HG03442 (cell line): ENCODE results near the gene NOL3.

ENCODE experiments used
- ATAC-seq: cut with Tn5 transposase; IDR thresholded peaks from one replicate; pipeline ENCODE4 v1.9.1; 2021; ENCODE audit warnings: mild to moderate bottlenecking, moderate library complexity; ENCODE audit not compliant: unreplicated experiment

NOL3 gene

DNA sequence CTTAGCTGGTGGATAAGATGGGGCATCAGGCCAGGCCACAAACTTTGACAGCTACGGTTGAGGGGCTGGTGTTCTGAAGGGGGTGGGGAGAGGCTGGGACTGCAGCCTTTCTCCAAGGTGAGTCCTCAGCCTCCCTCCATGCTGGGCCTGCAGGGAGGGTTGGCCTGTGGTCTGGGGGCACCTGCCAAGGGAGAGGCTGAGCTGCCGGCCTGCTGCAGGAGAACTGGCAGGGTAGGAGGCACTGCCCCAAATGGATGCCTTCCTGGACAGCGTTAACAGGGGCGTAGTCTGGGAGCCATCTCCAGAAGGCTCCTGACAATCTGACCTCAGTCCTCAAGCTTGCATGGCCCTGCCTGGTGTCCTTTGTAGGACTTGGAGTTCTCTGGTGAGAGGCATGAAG lies 33.7 kb downstream of the NOL3 start:
- no peak for ATAC-seq

DNA sequence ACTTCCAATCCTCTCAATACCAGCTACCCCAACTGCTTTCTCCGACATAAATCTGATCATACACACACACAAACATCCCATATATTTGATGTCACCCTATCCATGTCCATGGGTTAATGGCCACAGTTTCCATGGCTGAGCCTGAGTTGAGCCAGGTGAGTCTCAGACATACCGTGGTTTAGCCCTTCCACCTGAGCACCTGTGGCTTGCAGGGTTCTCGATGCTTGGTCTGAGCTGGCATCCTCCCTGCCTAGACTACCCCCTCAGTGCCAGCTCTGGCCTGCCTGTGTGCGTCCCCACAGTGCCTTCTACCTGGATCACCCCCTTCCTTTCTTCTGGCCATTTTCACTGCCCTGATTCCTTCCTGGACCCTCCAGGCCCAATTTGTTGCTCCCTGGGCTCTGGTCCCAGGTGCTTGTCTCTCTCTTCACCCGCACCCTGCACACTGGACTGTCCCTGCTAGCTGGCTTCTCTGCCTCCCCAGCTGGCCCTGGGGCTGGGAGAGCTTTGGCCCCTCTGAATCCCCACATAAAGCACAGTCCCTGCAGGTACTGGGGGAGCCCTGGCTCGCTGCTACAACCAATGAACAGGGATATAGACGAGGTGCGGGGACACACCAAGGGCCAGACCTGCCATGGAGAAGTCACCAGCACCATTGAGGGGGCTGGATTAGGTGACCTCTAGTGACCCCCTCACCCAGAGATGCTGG lies 35.9 kb downstream of the NOL3 start:
- ATAC-seq = no peak

DNA sequence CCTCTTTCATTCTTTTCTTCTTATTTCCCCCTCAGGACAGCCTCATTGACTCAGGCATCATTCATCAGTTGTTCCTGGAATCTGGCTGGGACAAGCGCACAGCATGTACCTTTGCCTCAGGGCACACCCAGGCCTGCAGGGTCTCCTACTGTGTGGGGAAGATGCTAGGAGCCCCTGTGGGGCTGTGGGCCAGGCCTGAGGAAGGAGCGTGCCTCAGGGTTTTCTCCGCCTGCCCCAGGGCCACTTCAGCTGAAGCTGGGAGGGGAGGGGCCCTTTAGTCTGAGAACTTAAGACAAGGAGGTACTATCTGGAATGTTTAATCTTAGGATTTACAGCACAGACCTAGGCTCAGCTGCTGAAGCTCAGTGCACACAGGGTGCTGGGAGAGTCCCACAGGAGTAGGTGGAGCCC lies 36.5 kb downstream of the NOL3 start:
- ATAC-seq = no peak

DNA sequence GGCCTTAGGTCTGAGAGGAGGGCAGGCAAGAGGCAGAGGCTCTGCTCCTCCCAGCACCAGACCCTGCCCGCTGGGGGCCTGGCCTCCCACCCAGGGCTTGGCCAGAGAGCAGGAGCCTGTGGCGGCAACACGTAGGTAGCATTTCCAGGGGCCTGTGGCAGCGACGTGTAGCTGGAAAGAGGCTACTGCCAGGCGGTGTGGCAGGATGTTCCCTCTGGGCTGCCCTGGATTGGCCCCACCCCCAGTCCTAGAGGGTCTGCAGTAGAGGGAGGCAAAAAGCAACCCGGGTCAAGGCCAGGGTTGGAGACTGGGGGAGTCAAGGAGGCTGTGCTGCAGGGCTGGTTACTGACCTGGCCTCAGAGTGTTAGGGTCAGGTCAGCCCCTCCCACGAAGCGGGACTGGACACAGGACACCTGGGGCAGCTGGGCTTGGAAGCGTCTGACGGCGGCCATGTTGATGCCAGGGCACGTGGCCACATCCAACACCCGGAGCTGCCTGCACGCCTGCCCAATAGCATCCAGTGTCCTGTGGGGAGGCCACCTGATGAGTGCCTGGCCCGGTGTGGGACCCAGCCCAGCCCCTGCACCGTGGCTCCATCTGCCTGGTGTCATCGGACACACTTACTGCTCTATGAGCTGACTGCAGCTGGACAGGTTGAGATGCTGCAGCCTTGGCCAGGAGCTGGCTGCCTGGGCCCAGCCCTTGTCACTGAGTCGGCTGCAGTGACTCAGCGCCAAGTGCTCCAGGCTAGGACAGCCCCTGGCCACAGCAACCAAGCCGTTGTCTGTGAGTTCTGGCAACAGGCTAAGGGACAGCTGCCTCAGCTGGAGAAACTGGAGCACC lies 37.1 kb downstream of the NOL3 start:
- no peak for ATAC-seq

DNA sequence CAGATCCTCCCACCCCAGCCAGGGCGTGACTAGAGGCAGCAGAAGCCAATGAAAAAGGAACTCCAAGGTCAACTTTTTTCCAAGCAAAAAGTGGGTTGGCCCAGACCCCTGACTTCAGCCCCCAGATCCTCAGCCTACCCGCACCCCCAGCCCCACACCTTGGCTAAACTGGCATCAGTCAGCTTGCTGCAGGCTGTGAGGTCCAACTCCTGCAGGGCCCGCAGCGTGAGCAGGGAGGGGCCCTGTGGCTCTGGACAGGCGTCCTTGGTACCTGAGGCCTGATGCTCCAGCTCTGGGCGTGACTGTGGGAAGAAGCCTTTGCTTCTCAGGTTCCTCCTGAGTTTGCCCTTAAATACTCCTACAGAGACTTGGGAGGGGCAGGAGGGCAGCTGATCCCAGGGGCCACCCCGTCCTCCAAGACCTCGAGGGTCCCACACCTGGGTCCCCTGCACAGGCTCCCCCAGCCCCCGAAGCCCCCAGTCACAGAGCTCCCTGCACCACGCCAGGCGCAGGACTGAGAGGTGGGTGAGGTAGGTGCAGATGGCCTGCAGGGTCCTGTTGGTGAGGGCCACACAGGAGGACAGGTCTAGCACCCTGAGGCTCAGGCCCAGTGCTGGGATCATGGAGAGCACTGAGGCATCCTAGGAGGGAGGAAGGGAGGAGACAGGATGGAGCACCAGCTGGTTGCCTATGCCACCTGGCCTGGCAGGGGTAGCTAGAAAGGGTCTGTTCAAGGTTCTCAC lies 38.0 kb downstream of the NOL3 start:
- ATAC-seq = no peak

DNA sequence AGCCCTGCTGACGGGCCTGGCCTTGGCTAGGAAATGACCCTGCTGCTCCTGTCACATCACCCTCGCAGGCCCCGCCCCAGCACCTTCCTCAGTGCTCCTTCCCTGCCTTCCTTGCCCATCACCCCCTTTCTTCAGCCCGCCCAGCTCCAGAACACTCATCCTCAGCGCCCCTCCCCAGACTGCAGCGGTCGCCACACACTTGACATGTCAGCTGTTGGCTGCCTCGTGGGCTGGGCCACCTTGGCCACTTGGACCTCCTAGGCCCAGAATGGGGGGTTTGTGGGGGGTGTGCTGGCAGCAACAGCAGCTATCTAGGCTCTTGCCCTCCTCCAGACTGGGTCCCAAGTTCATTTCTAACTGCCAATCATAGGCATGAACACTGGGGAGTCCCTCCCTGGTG lies 39.2 kb downstream of the NOL3 start:
- ATAC-seq = no peak

DNA sequence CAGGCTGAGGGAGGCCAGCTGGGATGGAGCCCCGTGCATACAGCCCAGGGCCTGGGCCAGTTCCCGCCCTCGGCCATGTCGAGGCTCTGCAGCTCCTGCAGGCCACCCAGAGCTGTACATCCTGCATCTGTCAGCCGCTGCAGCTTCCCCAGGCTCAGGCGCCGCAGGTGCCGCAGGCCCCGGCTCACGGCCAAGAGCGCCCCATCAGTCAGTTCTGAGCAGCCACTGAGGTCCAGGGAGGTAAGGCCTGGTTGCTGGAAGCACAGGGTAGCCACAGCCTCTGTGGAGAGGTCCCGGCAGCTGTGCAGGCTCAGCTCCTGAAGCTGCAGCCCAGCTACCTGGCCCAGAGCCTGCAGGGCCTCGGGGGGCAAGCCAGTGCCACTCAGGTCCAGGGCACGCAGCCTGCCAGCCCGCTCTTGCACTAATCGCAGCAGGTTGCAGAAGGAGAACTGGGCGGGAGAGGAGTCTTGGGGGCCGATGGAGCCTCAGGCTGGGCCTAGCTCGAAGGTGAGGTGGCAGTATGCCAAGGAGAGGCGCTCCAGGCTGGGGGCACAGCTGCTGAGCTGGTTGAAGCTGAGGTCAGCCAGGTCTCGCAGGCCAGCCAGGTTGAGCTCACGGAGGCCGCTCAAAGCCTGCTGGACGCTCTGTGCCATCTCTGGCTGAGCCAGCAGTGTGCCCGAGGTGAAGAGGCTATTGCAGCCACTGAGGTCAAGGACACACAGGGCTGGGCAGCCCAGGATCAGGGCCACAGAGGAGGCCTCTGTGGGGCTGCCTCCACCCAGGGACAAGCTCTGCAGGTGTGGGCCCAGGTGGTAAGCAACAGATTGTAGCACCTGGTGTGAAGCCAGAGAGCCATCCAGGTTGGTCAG lies 40.0 kb downstream of the NOL3 start:
- no peak for ATAC-seq

DNA sequence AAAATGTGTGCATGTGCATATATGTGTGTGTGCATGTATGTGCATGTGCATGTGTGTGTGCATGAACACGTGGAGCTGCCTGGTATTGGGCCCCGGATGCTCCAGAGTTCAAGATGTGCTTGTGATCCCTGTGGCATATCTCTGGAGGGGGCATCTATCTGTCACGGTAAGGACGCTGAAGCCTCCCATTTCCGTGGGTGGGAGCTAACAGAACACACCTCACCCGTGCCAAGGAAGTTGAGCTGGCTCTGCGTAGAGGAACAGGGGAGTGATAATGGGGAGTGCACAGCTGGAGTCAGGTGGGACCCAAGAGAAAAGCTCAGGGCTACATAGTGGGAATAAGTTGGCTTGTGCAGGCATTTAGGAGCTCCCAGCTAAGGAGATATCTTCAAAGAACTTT lies 41.3 kb downstream of the NOL3 start:
- no peak for ATAC-seq

DNA sequence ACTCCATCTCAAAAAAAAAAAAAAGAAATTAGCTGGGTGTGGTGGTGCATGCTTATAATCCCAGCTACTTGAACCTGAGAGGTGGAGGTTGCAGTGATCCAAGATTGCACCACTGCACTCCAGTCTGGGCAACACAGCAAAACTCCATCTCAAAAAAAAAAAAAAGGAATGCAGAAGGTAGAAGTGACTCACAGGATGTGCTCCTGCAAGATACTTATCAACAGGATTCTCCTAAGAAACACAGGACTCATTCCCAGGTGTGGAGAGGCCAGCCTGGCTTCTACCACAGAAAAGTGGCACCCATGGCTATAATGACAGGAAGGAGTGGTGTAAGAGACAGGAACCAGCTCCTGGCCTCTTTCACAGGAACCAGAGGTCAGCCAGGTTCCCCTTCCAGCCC lies 42.4 kb downstream of the NOL3 start:
- ATAC-seq = no peak

DNA sequence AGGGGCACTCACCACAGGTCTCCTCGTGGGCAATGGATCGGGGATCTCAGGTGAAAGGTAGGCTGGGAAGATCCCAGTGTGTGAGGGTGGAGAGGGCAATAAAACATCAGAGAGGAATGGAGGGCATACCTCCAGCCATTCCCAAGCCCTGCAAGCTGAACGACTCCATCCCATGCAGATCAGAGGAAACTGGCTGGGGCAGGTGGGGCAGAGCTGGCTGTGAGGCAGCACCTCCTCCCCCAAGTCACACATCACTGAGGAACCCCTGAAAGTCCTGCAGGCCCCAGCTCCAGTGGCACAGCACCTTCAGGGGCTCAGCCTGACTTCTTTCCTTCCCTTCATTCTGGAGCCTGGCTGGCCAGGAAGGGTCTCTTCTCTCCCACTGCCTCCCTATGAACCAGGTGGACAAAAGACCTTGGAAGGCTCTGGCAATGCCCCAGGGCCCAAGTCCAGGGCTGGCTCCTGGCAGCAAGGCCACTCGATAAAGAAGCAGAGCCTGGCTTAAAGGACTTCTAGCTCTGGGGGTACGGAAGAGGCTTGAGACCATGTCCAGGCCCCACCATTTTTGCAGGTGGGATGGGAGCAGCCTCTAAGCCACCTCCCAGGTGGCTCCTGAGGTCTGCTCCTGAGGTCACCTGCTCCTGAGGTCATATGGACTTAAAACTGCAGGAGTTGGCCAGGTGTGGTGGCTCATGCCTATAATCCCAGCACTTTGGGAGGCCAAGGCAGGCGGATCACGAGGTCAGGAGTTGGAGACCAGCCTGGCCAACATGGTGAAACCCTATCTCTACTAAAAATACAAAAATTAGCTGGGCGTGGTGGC lies 43.1 kb downstream of the NOL3 start:
- no peak for ATAC-seq

DNA sequence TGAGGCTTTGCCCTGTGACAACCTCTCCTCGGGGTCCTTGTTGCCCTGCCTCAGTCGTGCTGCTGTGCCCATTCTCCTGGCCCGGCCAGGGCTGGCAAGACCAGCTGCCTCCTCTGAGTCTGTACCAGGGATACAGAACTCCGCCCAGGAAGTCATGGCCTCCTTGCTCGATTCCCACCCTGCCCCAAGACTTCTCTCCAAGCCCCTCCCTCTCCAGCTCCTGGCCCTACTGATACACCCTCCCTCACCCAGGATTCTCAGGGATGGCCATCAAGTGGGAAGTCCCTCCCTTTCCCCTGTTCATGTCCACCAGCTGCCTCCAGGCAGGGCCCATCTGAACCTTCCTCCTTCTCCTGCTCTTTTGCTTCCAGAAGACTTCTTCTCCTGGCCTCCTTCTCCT lies 45.4 kb downstream of the NOL3 start:
- ATAC-seq = no peak

DNA sequence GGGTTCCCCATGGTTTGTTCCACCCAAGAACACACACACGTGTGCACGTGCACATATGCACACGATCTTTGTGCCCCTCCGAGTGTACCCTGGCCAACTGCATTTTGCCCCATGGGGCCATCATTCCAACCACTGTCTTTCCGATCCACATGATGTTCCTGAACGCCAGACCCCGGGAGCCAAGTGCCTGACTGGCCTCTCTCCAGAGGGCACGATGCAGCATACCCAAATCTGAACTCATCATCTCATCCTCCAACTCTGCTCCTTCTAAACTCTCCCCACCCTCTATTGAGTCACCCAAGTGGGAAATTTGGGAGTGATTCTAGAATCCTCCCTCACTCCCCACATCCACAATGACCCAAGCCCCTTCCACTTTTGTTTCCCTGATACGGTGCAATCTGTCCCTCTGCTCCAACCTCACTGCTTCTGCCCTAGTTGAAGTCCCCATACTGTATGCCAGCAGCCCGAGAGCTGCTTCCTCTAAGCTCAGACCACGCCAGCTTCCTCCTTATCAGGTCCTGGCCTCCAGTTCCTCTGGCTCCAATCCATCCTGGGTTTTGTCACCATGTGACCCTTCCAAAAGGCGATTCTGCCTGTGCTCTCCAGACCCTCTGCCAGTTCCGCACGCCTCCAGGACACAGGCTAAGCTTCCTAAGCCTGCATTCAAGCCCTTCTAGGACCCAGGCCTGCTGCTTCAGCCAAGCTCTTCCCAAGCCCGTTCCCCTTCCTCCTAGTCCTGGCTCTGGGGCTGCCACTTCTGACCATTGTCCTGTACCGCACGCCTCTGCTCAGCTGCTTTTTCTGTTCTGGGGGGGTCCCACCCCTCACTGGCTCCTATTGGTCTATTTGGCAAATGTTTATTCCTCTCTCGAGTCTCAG lies 46.5 kb downstream of the NOL3 start:
- no peak for ATAC-seq

DNA sequence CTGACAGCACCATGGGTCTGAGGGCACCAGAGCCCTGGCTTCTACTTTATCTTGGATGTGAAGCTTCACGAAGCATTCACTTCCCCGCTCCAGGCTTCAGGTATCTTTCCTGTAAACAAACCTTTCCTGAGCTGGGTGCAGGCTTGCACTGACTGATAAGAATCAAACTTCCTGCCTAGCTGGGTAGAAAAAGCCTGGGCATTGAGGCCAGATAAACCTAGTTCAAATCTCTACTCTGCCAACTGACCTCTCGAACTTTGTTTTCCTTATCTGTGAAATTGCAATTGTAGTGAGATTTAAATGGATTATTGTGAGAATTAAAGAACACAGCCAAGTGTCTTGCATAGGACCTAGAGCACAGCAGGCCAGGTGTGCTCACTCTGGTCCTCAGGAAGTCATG lies 53.7 kb downstream of the NOL3 start:
- ATAC-seq = no peak
